Brain microvascular endothelial cell (primary cell): Measurements from ENCODE around the gene TPH2.

Experiments
- DNase-seq: peaks from one replicate; pipeline ENCODE4 v3.0.0-alpha.2; 2020
- H3K27ac ChIP-seq: fragments of 250-450 bp; sonication (Bioruptor Pico); 2 replicates; pipeline ENCODE4 v1.5.1; 2020; ENCODE audit warnings: mild to moderate bottlenecking, moderate library complexity
- H3K27me3 ChIP-seq: fragments of 250-450 bp; sonication (Bioruptor Pico); replicated peaks from 2 replicates; pipeline ENCODE4 v1.5.1; 2020; ENCODE audit warnings: mild to moderate bottlenecking
- H3K36me3 ChIP-seq: fragments of 250-450 bp; sonication (Bioruptor Pico); replicated peaks from 2 replicates; pipeline ENCODE4 v1.5.1; 2020; ENCODE audit warnings: mild to moderate bottlenecking
- H3K4me3 ChIP-seq: 2 replicates; pipeline ENCODE4 v1.5.1; 2011; ENCODE audit warnings: low read depth, mild to moderate bottlenecking, control low read depth, low read length, moderate library complexity
- CTCF ChIP-seq: IDR thresholded peaks from 2 replicates; pipeline ENCODE4 v1.5.1; 2011; ENCODE audit warnings: low read depth, mild to moderate bottlenecking, moderate library complexity, low read length, control low read depth, inconsistent platforms; ENCODE audit errors: missing control alignments
- in situ Hi-C: cut with HindIII; loops from 2 replicates; pipeline ENCODE4 v1.10.0; 2017; ENCODE audit warnings: low sequenced_read_pairs, low pct_ligation_motif_present

Gene TPH2

DNA sequence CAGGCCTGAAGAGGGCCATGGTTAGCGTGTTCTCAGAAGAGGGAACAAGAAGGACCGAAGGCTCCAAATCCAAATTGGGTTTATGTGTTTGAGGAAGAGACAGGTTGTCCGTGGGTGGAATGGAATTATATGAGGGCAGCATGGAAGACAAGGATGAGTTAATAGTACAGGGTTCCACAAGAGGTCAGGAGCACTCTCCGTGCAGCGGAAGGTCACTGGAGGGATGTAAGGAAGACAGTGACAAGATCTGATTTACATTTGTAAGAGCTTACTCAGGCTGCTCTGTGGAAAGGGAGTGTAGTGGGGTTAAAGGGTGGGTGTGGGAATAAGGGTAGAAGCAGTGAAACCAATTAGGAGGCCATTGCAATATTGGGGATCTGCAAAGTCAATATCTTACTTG is 97.0 kb downstream of the TPH2 start:
- H3K4me3 ChIP-seq, result no peak overlapping the region
- no peaks in the 10 kb centered on the region for H3K36me3 ChIP-seq
- no peak for TF ChIP-seq CTCF
- H3K27ac ChIP-seq, result no peak overlapping the region
- in situ Hi-C loops, result no loop called here
- no peak for DNase-seq
- no peaks in the 10 kb centered on the region for H3K27me3 ChIP-seq

- TF ChIP-seq CTCF, result no peak
- Histone ChIP-seq H3K27ac (no peak overlapping the region), H3K36me3 (no peaks in the 10 kb centered on the region), H3K4me3 (no peak overlapping the region), H3K27me3 (no peaks in the 10 kb centered on the region)
- DNase-seq, result no peak
- in situ Hi-C loops, result no loop called here
Observed at GRCh38 chr12:72036393-72036792, 97.7 kb downstream of the TPH2 start.

- no peak overlapping the region for H3K27ac ChIP-seq
- no peaks in the 10 kb centered on the region for H3K36me3 ChIP-seq
- no peak overlapping the region for H3K4me3 ChIP-seq
- no peaks in the 10 kb centered on the region for H3K27me3 ChIP-seq
- DNase-seq, result no peak
- TF ChIP-seq CTCF, result no peak
- in situ Hi-C loops, result no loop called here
Observed at GRCh38 chr12:72037006-72037795, 98.6 kb downstream of the TPH2 start.

GRCh38 chr12:72041811-72042210 is 103.2 kb downstream of the TPH2 start:
- no peak for DNase-seq
- Histone ChIP-seq H3K36me3 (no peaks in the 10 kb centered on the region), H3K27ac (no peak overlapping the region), H3K27me3 (no peaks in the 10 kb centered on the region), H3K4me3 (no peak overlapping the region)
- in situ Hi-C loops, result no loop called here
- no peak for TF ChIP-seq CTCF

DNA sequence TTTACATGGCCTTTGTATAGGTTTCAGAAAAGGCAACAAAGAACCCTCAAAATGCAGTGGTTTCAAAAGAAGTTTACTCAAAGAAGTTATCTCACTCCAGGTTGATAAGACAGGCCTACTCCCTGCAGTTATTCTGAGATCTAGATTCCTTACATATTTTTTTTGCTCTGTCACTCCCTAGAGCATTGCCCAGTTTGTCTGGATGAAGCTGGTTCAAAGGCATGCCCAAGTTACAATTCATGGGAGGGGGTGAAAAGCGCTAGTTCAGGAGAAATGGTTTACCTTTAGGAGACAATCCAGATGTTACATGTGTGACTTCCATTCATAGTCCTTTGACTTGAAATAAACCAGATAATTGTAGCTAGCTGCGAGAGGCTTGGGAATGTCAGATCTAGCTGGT is 115.0 kb downstream of the TPH2 start:
- peak; percentile 1 for DNase-seq
- Histone ChIP-seq H3K27me3 (no peaks in the 10 kb centered on the region), H3K27ac (no peak overlapping the region), H3K36me3 (no peaks in the 10 kb centered on the region), H3K4me3 (no peak overlapping the region)
- in situ Hi-C loops, result no loop called here
- no peak for TF ChIP-seq CTCF

DNA sequence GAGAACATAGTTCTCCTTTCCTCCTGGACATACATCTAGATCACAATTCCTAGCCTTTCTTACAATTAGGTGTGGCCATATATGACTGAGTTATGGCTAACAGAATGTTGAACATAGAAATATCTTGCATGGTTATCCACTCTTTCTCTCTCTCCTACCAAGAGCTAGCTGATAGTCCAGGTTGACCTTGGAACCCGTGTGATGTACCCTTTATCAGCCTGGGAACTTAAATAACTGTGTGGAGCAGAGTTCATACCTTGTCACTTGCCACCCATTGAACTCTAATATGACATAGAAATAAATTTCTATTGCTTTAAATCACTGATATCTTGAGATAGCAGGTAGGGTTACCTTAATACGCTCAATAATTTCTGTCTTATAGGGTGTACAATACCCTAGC is 115.9 kb downstream of the TPH2 start:
- H3K27me3 ChIP-seq, result no peaks in the 10 kb centered on the region
- no peak for DNase-seq
- in situ Hi-C loops, result no loop called here
- no peaks in the 10 kb centered on the region for H3K36me3 ChIP-seq
- no peak overlapping the region for H3K4me3 ChIP-seq
- no peak overlapping the region for H3K27ac ChIP-seq
- TF ChIP-seq CTCF, result no peak
